ENCODE data around the gene CRACR2A.

DNA sequence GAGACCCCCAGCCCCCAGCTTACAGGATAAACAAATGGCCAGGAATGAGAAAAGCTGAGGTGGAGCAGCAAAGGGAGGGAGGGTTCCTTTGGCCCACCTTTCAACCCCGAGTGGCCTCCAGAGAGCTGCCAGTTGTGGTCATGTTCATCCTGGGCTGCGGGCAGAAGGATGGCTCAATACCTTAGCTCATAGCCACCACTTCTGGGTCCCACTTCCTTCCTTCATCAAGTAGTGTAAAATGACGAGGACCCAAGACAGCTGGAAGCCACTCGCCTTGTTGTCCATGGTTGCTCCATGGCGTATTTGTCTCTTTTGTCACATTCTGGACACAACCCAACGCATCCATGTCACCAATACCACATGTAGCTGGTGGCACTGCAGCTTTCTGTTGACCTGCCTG, 24.2 kb downstream of the CRACR2A start:
- TF ChIP-seq, protein P1, sequence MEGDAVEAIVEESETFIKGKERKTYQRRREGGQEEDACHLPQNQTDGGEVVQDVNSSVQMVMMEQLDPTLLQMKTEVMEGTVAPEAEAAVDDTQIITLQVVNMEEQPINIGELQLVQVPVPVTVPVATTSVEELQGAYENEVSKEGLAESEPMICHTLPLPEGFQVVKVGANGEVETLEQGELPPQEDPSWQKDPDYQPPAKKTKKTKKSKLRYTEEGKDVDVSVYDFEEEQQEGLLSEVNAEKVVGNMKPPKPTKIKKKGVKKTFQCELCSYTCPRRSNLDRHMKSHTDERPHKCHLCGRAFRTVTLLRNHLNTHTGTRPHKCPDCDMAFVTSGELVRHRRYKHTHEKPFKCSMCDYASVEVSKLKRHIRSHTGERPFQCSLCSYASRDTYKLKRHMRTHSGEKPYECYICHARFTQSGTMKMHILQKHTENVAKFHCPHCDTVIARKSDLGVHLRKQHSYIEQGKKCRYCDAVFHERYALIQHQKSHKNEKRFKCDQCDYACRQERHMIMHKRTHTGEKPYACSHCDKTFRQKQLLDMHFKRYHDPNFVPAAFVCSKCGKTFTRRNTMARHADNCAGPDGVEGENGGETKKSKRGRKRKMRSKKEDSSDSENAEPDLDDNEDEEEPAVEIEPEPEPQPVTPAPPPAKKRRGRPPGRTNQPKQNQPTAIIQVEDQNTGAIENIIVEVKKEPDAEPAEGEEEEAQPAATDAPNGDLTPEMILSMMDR (IDR thresholded peaks at IDR 0.05 in 2 of 3, conservative IDR thresholded peaks at IDR 0.05 in 1 of 3; ENCODE audit: control insufficient read depth in 2 of 3, extremely low read depth in 1 of 3, insufficient read depth in 1 of 3, low read depth in 3 of 3, low read length in 3 of 3): no peak
- TF ChIP-seq GABPA (IDR thresholded peaks at IDR 0.05; ENCODE audit: low read depth): no peak
- no peak for TF ChIP-seq RAD21 (IDR thresholded peaks at IDR 0.05; ENCODE audit: insufficient read depth, low read depth, low read length)
- TF ChIP-seq SUZ12 (IDR thresholded peaks at IDR 0.05; ENCODE audit: unreplicated experiment): no peak
- TF ChIP-seq, protein P2, sequence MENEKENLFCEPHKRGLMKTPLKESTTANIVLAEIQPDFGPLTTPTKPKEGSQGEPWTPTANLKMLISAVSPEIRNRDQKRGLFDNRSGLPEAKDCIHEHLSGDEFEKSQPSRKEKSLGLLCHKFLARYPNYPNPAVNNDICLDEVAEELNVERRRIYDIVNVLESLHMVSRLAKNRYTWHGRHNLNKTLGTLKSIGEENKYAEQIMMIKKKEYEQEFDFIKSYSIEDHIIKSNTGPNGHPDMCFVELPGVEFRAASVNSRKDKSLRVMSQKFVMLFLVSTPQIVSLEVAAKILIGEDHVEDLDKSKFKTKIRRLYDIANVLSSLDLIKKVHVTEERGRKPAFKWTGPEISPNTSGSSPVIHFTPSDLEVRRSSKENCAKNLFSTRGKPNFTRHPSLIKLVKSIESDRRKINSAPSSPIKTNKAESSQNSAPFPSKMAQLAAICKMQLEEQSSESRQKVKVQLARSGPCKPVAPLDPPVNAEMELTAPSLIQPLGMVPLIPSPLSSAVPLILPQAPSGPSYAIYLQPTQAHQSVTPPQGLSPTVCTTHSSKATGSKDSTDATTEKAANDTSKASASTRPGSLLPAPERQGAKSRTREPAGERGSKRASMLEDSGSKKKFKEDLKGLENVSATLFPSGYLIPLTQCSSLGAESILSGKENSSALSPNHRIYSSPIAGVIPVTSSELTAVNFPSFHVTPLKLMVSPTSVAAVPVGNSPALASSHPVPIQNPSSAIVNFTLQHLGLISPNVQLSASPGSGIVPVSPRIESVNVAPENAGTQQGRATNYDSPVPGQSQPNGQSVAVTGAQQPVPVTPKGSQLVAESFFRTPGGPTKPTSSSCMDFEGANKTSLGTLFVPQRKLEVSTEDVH (IDR thresholded peaks at IDR 0.05; ENCODE audit: low read depth, partially characterized antibody): no peak

Measured in GM12878 (cell line).